ENCODE results near the gene PRKAR2A.

PRKAR2A gene

GRCh38 chr3:48847504-48848423 lies at the start of gene PRKAR2A:
PRKAR2A (minus strand) TSS chr3:48847874; CDS start chr3:48847596, 278 bp downstream.
- DNase-seq, result peak; percentile 93

GRCh38 chr3:48896936-48897335 lies 49.3 kb upstream of the PRKAR2A start:
- DNase-seq, result no peak

GRCh38 chr3:48894516-48894915 lies 46.8 kb upstream of the PRKAR2A start:
- no peak for DNase-seq

GRCh38 chr3:48891606-48892005 lies 43.9 kb upstream of the PRKAR2A start:
- no peak for DNase-seq

- DNase-seq, result no peak
These were observed 38.1 kb upstream of the PRKAR2A start for GRCh38 chr3:48885753-48886152.

- DNase-seq, result no peak
These were observed 34.0 kb upstream of the PRKAR2A start for GRCh38 chr3:48881652-48882114.

GRCh38 chr3:48881006-48881405 lies 33.3 kb upstream of the PRKAR2A start:
- no peak for DNase-seq

- DNase-seq, result no peak
These were observed 32.3 kb upstream of the PRKAR2A start for GRCh38 chr3:48879994-48880377.

GRCh38 chr3:48879307-48879993 lies 31.8 kb upstream of the PRKAR2A start:
- DNase-seq, result no peak

- DNase-seq, result no peak
These were observed 30.0 kb upstream of the PRKAR2A start for GRCh38 chr3:48877671-48878070.

- DNase-seq, result no peak
These were observed 15.4 kb upstream of the PRKAR2A start for GRCh38 chr3:48863122-48863521.

GRCh38 chr3:48859206-48859605 lies 11.5 kb upstream of the PRKAR2A start:
- no peak for DNase-seq

- no peak for DNase-seq
These were observed 11.0 kb upstream of the PRKAR2A start for GRCh38 chr3:48858709-48859108.

GRCh38 chr3:48857641-48858040 lies 10.0 kb upstream of the PRKAR2A start:
- DNase-seq, result no peak

- DNase-seq, result no peak
These were observed 8.8 kb upstream of the PRKAR2A start for GRCh38 chr3:48856469-48856868.

- no peak for DNase-seq
These were observed 8.2 kb upstream of the PRKAR2A start for GRCh38 chr3:48855681-48856447.

- no peak for DNase-seq
These were observed 4.5 kb upstream of the PRKAR2A start for GRCh38 chr3:48852151-48852550.

GRCh38 chr3:48851407-48851806 lies 3.7 kb upstream of the PRKAR2A start:
- DNase-seq, result no peak

- DNase-seq, result no peak
These were observed 1.3 kb upstream of the PRKAR2A start for GRCh38 chr3:48848816-48849515.

- DNase-seq, result peak; percentile 82
These were observed 596 bp downstream of the PRKAR2A start for GRCh38 chr3:48847053-48847503.

- DNase-seq, result no peak
These were observed 2.5 kb downstream of the PRKAR2A start for GRCh38 chr3:48845170-48845569.

GRCh38 chr3:48837163-48837562 lies 10.5 kb downstream of the PRKAR2A start:
- no peak for DNase-seq
